CD14-positive monocyte (primary cell): ENCODE results near the gene NUDT22. TPM values are rescaled to one million over a fixed set of nuclear protein-coding genes. Genes with fewer than 3 reads are reported as not detected.

ENCODE experiments used
- DNase-seq, 3 donors: peaks; one replicate each; pipeline ENCODE4 v3.0.0-alpha.2; 2011 to 2022
- H2AFZ ChIP-seq: 2 replicates; pipeline ENCODE4 v1.6.0; 2012; ENCODE audit warnings: mild to moderate bottlenecking, low read depth, low read length, inconsistent platforms; ENCODE audit not compliant: insufficient read depth, poor library complexity, severe bottlenecking
- H3K27ac ChIP-seq, 2 donors: 1 replicate in 1 of 2; 2 replicates in 1 of 2; pipeline ENCODE4 v1.5.1; 2012 to 2013; ENCODE audit warnings: low read length in 2 of 2, control low read depth in 1 of 2, inconsistent platforms in 1 of 2, low read depth in 1 of 2, mild to moderate bottlenecking in 1 of 2
- H3K27me3 ChIP-seq, 2 donors: one replicate each; pipeline versions ENCODE4 v1.6.0 to v1.6.1; 2011 to 2013; ENCODE audit warnings: low read length in 2 of 2; ENCODE audit not compliant: control insufficient read depth in 2 of 2, insufficient read depth in 2 of 2
- H3K36me3 ChIP-seq, 2 donors: replicated peaks in 1 of 2; 1 replicate in 1 of 2; 2 replicates in 1 of 2; pipeline versions ENCODE4 v1.5.1 to v1.6.1; 2012 to 2013; ENCODE audit warnings: low read length in 2 of 2, control low read depth in 1 of 2, inconsistent platforms in 1 of 2, mild to moderate bottlenecking in 1 of 2; ENCODE audit not compliant: insufficient read depth in 2 of 2, control insufficient read depth in 1 of 2
- H3K4me1 ChIP-seq, 2 donors: 1 replicate in 1 of 2; 2 replicates in 1 of 2; pipeline versions ENCODE4 v1.5.1 to v1.6.1; 2012 to 2013; ENCODE audit warnings: low read length in 2 of 2, control low read depth in 1 of 2, inconsistent platforms in 1 of 2, mild to moderate bottlenecking in 1 of 2, moderate library complexity in 1 of 2; ENCODE audit not compliant: insufficient read depth in 2 of 2, control insufficient read depth in 1 of 2
- H3K4me2 ChIP-seq: replicated peaks from 2 replicates; pipeline ENCODE3; 2012; ENCODE audit warnings: low read length, moderate library complexity, mild to moderate bottlenecking; ENCODE audit not compliant: poor library complexity, severe bottlenecking; ENCODE audit errors: extremely low read depth
- H3K4me3 ChIP-seq, 3 experiments: fragments of 200-600 bp in 1 of 3; sonication (generic) in 1 of 3; replicated peaks in 1 of 3; 1 replicate in 2 of 3; 2 replicates in 1 of 3; pipeline ENCODE4 v1.5.1; 2011 to 2013; ENCODE audit warnings: low read length in 3 of 3, mild to moderate bottlenecking in 3 of 3, control low read depth in 2 of 3, low read depth in 2 of 3, inconsistent platforms in 1 of 3, moderate library complexity in 1 of 3
- H3K79me2 ChIP-seq: 2 replicates; pipeline ENCODE4 v1.6.0; 2012; ENCODE audit warnings: mild to moderate bottlenecking, control low read depth, inconsistent platforms, low read length, moderate library complexity; ENCODE audit not compliant: insufficient read depth
- H3K9ac ChIP-seq: 2 replicates; pipeline ENCODE4 v1.6.0; 2017; ENCODE audit warnings: low read length, mild to moderate bottlenecking; ENCODE audit not compliant: insufficient read depth, poor library complexity, severe bottlenecking
- H3K9me3 ChIP-seq, 2 donors: replicated peaks in 1 of 2; 1 replicate in 1 of 2; 2 replicates in 1 of 2; pipeline versions ENCODE4 v1.5.1 to v1.6.1; 2012 to 2013; ENCODE audit warnings: low read length in 2 of 2, control low read depth in 1 of 2; ENCODE audit not compliant: control insufficient read depth in 1 of 2, insufficient read depth in 1 of 2
- H4K20me1 ChIP-seq: 2 replicates; pipeline ENCODE4 v1.6.0; 2012; ENCODE audit warnings: mild to moderate bottlenecking, low read length, control low read depth, moderate library complexity; ENCODE audit not compliant: insufficient read depth
- H3K27ac Mint-ChIP-seq, 7 donors: one replicate each; pipeline ENCODE4 v1.8.0; 2020; ENCODE audit warnings: mild to moderate bottlenecking in 7 of 7, mixed read lengths in 7 of 7, moderate library complexity in 6 of 7, inconsistent platforms in 2 of 7
- H3K27me3 Mint-ChIP-seq, 3 donors: one replicate each; pipeline ENCODE4 v1.8.0; 2021 to 2022; ENCODE audit warnings: low read depth in 3 of 3, mild to moderate bottlenecking in 3 of 3, mixed read lengths in 3 of 3, moderate library complexity in 3 of 3, inconsistent platforms in 1 of 3
- H3K36me3 Mint-ChIP-seq, 2 donors: one replicate each; pipeline ENCODE4 v1.8.0; 2020; ENCODE audit warnings: mixed read lengths in 2 of 2, inconsistent platforms in 1 of 2, mild to moderate bottlenecking in 1 of 2
- H3K4me1 Mint-ChIP-seq: one replicate; pipeline ENCODE4 v1.8.0; 2020; ENCODE audit warnings: mild to moderate bottlenecking, mixed read lengths
- H3K4me3 Mint-ChIP-seq, 2 donors: one replicate each; pipeline ENCODE4 v1.8.0; 2020; ENCODE audit warnings: mild to moderate bottlenecking in 2 of 2, mixed read lengths in 2 of 2, moderate library complexity in 1 of 2
- H3K9me3 Mint-ChIP-seq, 7 donors: one replicate each; pipeline ENCODE4 v1.8.0; 2020 to 2022; ENCODE audit warnings: mixed read lengths in 7 of 7, mild to moderate bottlenecking in 6 of 7, moderate library complexity in 6 of 7, inconsistent platforms in 2 of 7
- WGBS: methylation state at CpG from one replicate; pipeline ENCODE4 v1.1.5; 2013; ENCODE audit warnings: missing lambda C conversion rate; ENCODE audit not compliant: insufficient coverage; 5-methylcytosine and 5-hydroxymethylcytosine counted together
- intact Hi-C, 2 donors: fragments of 100-400 bp; cut with micrococcal nuclease; formaldehyde crosslinking; loops; one replicate each; pipeline versions ENCODE4 v1.15.0 to v1.15.1; 2023
- polyA plus RNA-seq, 3 donors: library from polyadenylated mRNA; depleted of rRNA in 1 of 3; unstranded in 2 of 3; stranded (reverse) in 1 of 3; fragments of 300-500 nt in 2 of 3; fragments of >200 nt in 1 of 3; fragmentation: Illumina TruSeq in 2 of 3; gene quantifications; 1 replicate in 2 of 3; 2 replicates in 1 of 3; pipeline ENCODE4 v1.2.3, GENCODE V29; 2012 to 2021
- TF ChIP-seq, protein P1 (sequence below): fragments of 200-600 bp; IDR thresholded peaks from one replicate; pipeline ENCODE4 v1.8.0; 2022; ENCODE audit warnings: antibody characterized with exemption, mild to moderate bottlenecking

Gene NUDT22
- polyA plus RNA-seq, 3 donors = 47.9 to 86.1 (median 56.1) TPM

DNA sequence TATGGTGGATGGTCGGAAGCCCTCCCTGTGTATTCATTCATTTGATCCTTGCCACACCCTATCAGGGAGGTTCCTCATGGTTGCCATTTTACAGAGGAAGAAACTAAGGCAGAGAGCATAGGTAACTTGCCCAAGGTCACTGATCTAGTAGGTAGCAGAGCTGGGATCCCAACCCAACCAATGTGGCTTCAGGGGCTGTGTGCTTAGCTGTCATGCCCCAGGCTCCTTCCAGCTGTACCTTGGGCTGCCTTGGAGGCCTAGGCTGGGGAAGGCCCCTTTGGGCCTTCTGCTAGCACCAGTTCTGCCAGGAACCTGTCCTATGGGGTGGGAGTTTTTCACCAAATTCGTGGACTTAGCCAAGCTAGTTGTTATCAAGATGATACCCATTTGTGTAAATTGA is 49.8 kb downstream of the NUDT22 start:
- H3K9me3 ChIP-seq = no peaks in the 10 kb centered on the region
- H2AFZ ChIP-seq = no peak overlapping the region
- no peak overlapping the region for H3K4me3 ChIP-seq
- TF ChIP-seq, protein P1, sequence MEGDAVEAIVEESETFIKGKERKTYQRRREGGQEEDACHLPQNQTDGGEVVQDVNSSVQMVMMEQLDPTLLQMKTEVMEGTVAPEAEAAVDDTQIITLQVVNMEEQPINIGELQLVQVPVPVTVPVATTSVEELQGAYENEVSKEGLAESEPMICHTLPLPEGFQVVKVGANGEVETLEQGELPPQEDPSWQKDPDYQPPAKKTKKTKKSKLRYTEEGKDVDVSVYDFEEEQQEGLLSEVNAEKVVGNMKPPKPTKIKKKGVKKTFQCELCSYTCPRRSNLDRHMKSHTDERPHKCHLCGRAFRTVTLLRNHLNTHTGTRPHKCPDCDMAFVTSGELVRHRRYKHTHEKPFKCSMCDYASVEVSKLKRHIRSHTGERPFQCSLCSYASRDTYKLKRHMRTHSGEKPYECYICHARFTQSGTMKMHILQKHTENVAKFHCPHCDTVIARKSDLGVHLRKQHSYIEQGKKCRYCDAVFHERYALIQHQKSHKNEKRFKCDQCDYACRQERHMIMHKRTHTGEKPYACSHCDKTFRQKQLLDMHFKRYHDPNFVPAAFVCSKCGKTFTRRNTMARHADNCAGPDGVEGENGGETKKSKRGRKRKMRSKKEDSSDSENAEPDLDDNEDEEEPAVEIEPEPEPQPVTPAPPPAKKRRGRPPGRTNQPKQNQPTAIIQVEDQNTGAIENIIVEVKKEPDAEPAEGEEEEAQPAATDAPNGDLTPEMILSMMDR = no peak
- H4K20me1 ChIP-seq = no peaks in the 10 kb centered on the region
- intact Hi-C loops = no loop called here
- no peaks in the 10 kb centered on the region for H3K27me3 ChIP-seq
- Mint-ChIP-seq H3K4me1 (peaks cover 8% of the 10 kb centered on the region), H3K36me3 (peaks cover 16 to 33% of the 10 kb centered on the region in 2 donors), H3K9me3 (no peaks in the 10 kb centered on the region), H3K27me3 (peaks cover 0 to 1% (median 0%) of the 10 kb centered on the region in 3 donors), H3K4me3 (no peak overlapping the region), H3K27ac (no peak overlapping the region)
- H3K36me3 ChIP-seq = peaks cover 4 to 25% of the 10 kb centered on the region in 2 donors
- H3K27ac ChIP-seq = no peak overlapping the region
- peaks cover 8 to 10% of the 10 kb centered on the region in 2 donors for H3K4me1 ChIP-seq
- no peak for DNase-seq
- no peak overlapping the region for H3K9ac ChIP-seq
- no CpG with 5 or more reads among the region's 2 CpGs for WGBS
- H3K4me2 ChIP-seq = no peak overlapping the region
- peaks cover 8% of the 10 kb centered on the region for H3K79me2 ChIP-seq

DNA sequence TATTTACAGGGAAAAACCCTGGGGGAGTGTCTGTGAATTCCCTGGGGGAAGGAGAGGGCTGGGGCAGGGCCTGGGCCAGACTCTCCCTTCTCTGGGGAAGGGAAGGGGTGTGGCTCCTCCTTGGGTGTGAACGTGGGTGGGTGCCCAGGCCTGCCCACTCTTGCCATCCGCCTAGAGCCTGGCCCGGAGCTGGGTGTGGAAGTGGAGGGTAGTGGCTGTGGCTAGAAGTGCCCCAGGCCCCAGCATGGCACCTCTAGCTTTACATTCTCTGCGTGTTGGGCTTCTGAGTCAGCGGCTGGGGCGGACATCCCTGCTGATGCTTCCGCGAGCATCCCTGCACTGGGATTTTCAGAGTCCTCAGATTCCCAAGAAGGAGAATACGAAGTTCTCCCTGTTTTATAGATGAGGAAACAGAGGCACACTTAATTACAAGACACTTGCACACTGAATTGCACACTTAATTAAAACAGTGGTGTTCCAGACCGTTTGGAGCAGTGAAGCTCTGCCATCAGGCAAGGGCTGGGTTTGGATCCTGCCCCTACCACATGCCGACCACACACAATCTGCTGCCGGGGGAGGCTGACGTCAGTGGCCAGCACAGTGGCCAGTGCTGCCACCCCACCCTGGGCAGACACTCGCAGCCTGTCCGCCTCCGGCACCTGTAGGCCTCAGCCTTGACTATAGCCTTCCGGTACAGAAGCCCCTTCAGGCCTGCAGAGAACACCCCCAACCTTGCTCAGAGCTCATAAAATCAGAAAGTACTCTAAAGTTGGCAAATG is 50.8 kb downstream of the NUDT22 start:
- peaks cover 5% of the 10 kb centered on the region for H3K79me2 ChIP-seq
- no peaks in the 10 kb centered on the region for H3K27me3 ChIP-seq
- Mint-ChIP-seq H3K27ac (no peak overlapping the region), H3K36me3 (peaks cover 21 to 40% of the 10 kb centered on the region in 2 donors), H3K27me3 (peaks cover 0 to 1% (median 0%) of the 10 kb centered on the region in 3 donors), H3K4me3 (no peak overlapping the region), H3K9me3 (no peaks in the 10 kb centered on the region), H3K4me1 (peaks cover 10% of the 10 kb centered on the region)
- H3K27ac ChIP-seq = no peak overlapping the region
- TF ChIP-seq, protein P1 = no peak
- H3K9me3 ChIP-seq = no peaks in the 10 kb centered on the region
- peaks cover 4 to 25% of the 10 kb centered on the region in 2 donors for H3K36me3 ChIP-seq
- peaks cover 4 to 6% of the 10 kb centered on the region in 2 donors for H3K4me1 ChIP-seq
- no peak overlapping the region for H2AFZ ChIP-seq
- H3K9ac ChIP-seq = no peak overlapping the region
- H3K4me3 ChIP-seq = no peak overlapping the region
- DNase-seq = no peak
- no peaks in the 10 kb centered on the region for H4K20me1 ChIP-seq
- WGBS = 99% methylated on average over 8 of the region's 17 CpGs
- H3K4me2 ChIP-seq = no peak overlapping the region
- intact Hi-C loops = no loop called here
